Measurements from ENCODE around the gene CTSC. TPM values are rescaled to one million over a fixed set of nuclear protein-coding genes. Genes with fewer than 3 reads are reported as not detected.

The CTSC gene
- total and polyA plus RNA-seq, 2 experiments from 2014 or later = 46.0 to 47.6 TPM

DNA sequence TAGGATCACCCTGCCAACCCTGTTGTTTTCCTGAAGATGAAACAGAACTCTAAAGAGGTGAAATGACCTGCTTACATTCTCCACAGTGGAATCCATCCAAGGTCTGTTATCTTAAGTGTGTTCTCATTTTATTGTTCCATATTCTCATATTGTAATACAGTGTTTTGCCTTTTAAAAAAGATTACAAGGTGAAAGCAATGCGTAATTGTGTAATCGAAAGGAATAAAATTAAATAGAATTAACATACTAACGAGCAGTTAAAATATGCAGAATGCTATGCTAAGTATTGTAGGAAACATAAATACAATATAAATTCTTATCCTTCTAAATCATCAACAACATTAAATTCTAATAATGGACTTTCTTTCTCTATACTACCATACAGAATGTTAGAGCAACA lies 41.6 kb upstream of the CTSC start:
- H3F3A ChIP-seq (ENCODE audit: insufficient read depth) = peaks cover 2% of the 10 kb centered on the region; the same call in 1 of the 2 replicates
- WGBS, 2 experiments (ENCODE audit: low coverage in 1 of 2, low lambda C conversion rate in 2 of 2, missing lambda C conversion rate in 2 of 2) = 95 to 98% methylated on average over 3 of the region's 3 CpGs
- H3K9ac ChIP-seq = no peak overlapping the region
- no peaks in the 10 kb centered on the region for H3K79me2 ChIP-seq (ENCODE audit: insufficient read depth)
- no peaks in the 10 kb centered on the region for H3K36me3 ChIP-seq (ENCODE audit: low read depth)
- in situ Hi-C loops (cut with MboI) = no loop called here
- peaks cover 11% of the 10 kb centered on the region for H3K4me1 ChIP-seq (ENCODE audit: insufficient read depth)
- no peak for DNase-seq
- TF ChIP-seq EZH2phosphoT487 (IDR thresholded peaks at IDR 0.05; ENCODE audit: insufficient read depth, low read depth) (no peak), EZH2 (IDR thresholded peaks at IDR 0.05; ENCODE audit: insufficient read depth, poor library complexity, severe bottlenecking) (no peak)
- no peaks in the 10 kb centered on the region for H3K9me3 ChIP-seq (ENCODE audit: low read depth)
- no peak overlapping the region for H3K27ac ChIP-seq
- H2AFZ ChIP-seq = no peak overlapping the region
- H3K9me2 ChIP-seq (ENCODE audit: insufficient read depth) = peaks cover 2% of the 10 kb centered on the region; the same call in 1 of the 2 replicates
- no peaks in the 10 kb centered on the region for H3K27me3 ChIP-seq (replicated peaks; ENCODE audit: insufficient read depth)
- H4K20me1 ChIP-seq (ENCODE audit: insufficient read depth) = no peaks in the 10 kb centered on the region
- no peak overlapping the region for H3K4me3 ChIP-seq
- H3K4me2 ChIP-seq (ENCODE audit: unreplicated experiment) = no peak overlapping the region

DNA sequence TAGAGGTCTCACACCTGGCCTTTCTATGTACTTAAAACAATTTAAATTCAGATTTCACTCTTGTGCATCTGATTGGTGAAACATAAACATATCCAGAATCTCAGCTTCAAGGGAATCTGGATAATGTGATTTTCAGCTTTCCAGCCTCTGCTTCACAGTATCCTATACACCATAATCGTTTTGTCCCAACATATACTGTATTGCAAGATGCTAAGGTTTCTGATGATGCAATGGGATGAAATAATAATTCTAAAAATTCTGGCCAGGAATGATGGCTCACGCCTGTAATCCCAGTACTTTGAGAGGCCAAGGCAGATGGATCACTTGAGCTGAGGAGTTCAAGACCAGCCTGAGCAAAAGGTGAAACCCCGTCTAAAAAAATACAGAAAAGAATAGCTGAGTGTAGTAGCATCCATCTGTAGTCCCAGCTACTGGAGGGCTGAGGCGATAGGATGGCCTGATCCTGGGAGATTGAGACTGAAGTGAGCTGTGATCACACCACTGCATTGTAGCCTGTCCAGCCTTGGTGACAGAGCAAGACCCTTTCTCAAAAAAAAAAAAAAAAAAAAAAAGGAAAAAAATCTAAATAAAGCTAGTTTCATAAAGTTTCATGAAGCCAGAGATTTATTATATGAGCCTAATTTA lies 41.0 kb upstream of the CTSC start:
- Histone ChIP-seq H4K20me1 (ENCODE audit: insufficient read depth) (no peaks in the 10 kb centered on the region), H3K4me2 (ENCODE audit: unreplicated experiment) (no peak overlapping the region), H3K9ac (no peak overlapping the region), H3K27me3 (replicated peaks; ENCODE audit: insufficient read depth) (no peaks in the 10 kb centered on the region), H3K9me3 (ENCODE audit: low read depth) (no peaks in the 10 kb centered on the region), H3K36me3 (ENCODE audit: low read depth) (no peaks in the 10 kb centered on the region), H3K4me1 (ENCODE audit: insufficient read depth) (peaks cover 8% of the 10 kb centered on the region), H3K9me2 (ENCODE audit: insufficient read depth) (peaks cover 2% of the 10 kb centered on the region; the same call in 1 of the 2 replicates), H3K27ac (no peak overlapping the region), H2AFZ (no peak overlapping the region), H3K4me3 (no peak overlapping the region), H3F3A (ENCODE audit: insufficient read depth) (no peaks in the 10 kb centered on the region), H3K79me2 (ENCODE audit: insufficient read depth) (no peaks in the 10 kb centered on the region)
- TF ChIP-seq EZH2phosphoT487 (IDR thresholded peaks at IDR 0.05; ENCODE audit: insufficient read depth, low read depth) (no peak), EZH2 (IDR thresholded peaks at IDR 0.05; ENCODE audit: insufficient read depth, poor library complexity, severe bottlenecking) (no peak)
- in situ Hi-C loops (cut with MboI) = no loop called here
- DNase-seq = peak; percentile 3
- 81 to 90% methylated on average over 4 of the region's 4 CpGs for WGBS, 2 experiments (ENCODE audit: low coverage in 1 of 2, low lambda C conversion rate in 2 of 2, missing lambda C conversion rate in 2 of 2)

DNA sequence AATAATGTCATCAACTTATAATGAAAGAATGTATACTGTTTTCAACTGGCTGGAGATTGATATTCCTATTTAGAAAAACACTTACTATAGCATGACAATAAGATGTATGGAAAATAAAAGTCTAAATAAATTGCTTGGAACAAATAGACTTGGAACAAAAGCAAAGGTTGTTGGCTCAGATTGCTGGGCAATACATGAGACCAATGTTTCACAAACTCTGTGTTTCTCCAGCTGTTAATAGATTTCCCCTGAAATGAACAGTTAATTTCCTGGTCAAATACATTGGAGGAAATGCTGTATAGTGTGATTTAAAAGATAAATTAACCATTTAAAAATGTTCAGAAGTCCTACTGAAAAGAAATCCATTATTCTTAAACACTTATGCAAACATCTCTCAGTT lies 40.1 kb upstream of the CTSC start:
- H3K4me1 ChIP-seq (ENCODE audit: insufficient read depth) = peaks cover 8% of the 10 kb centered on the region
- H3F3A ChIP-seq (ENCODE audit: insufficient read depth) = no peaks in the 10 kb centered on the region
- no peak overlapping the region for H3K4me3 ChIP-seq
- no peaks in the 10 kb centered on the region for H3K36me3 ChIP-seq (ENCODE audit: low read depth)
- no peak overlapping the region for H3K27ac ChIP-seq
- in situ Hi-C loops (cut with MboI) = no loop called here
- H3K27me3 ChIP-seq (replicated peaks; ENCODE audit: insufficient read depth) = no peaks in the 10 kb centered on the region
- no peaks in the 10 kb centered on the region for H3K79me2 ChIP-seq (ENCODE audit: insufficient read depth)
- H3K4me2 ChIP-seq (ENCODE audit: unreplicated experiment) = no peak overlapping the region
- TF ChIP-seq EZH2 (IDR thresholded peaks at IDR 0.05; ENCODE audit: insufficient read depth, poor library complexity, severe bottlenecking) (no peak), EZH2phosphoT487 (IDR thresholded peaks at IDR 0.05; ENCODE audit: insufficient read depth, low read depth) (no peak)
- no peaks in the 10 kb centered on the region for H4K20me1 ChIP-seq (ENCODE audit: insufficient read depth)
- H3K9me3 ChIP-seq (ENCODE audit: low read depth) = no peaks in the 10 kb centered on the region
- peaks cover 2% of the 10 kb centered on the region; the same call in 1 of the 2 replicates for H3K9me2 ChIP-seq (ENCODE audit: insufficient read depth)
- DNase-seq = no peak
- H2AFZ ChIP-seq = no peak overlapping the region
- no peak overlapping the region for H3K9ac ChIP-seq

DNA sequence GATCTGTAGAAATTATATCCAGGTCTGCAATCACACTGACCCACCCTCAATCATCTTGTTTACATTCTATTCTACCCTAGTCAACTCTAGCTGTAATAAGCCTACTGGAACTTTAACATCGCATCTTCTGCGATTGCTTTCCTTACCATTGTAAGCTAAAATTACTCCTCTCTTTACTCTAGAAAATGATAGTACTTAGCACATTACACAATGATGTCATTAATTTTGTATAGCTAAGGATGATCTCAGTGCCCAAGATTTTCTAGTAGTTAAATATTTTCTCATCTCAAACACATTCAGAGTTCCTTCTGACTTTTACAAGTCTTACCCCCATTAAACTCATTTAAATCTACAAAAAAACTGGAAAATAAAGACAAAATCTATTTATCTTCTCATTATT lies 39.6 kb upstream of the CTSC start:
- no peaks in the 10 kb centered on the region for H3K9me3 ChIP-seq (ENCODE audit: low read depth)
- no peaks in the 10 kb centered on the region for H3K27me3 ChIP-seq (replicated peaks; ENCODE audit: insufficient read depth)
- H3K9ac ChIP-seq = no peak overlapping the region
- peaks cover 8% of the 10 kb centered on the region for H3K4me1 ChIP-seq (ENCODE audit: insufficient read depth)
- no peak overlapping the region for H3K27ac ChIP-seq
- in situ Hi-C loops (cut with MboI) = no loop called here
- WGBS, 2 experiments (ENCODE audit: low coverage in 1 of 2, low lambda C conversion rate in 2 of 2, missing lambda C conversion rate in 2 of 2) = 84 to 88% methylated on average over 2 of the region's 2 CpGs
- no peaks in the 10 kb centered on the region for H3K36me3 ChIP-seq (ENCODE audit: low read depth)
- H3K4me3 ChIP-seq = no peak overlapping the region
- H3K79me2 ChIP-seq (ENCODE audit: insufficient read depth) = no peaks in the 10 kb centered on the region
- TF ChIP-seq EZH2 (IDR thresholded peaks at IDR 0.05; ENCODE audit: insufficient read depth, poor library complexity, severe bottlenecking) (no peak), EZH2phosphoT487 (IDR thresholded peaks at IDR 0.05; ENCODE audit: insufficient read depth, low read depth) (no peak)
- H4K20me1 ChIP-seq (ENCODE audit: insufficient read depth) = no peaks in the 10 kb centered on the region
- no peak overlapping the region for H3K4me2 ChIP-seq (ENCODE audit: unreplicated experiment)
- peaks cover 2% of the 10 kb centered on the region; the same call in 1 of the 2 replicates for H3K9me2 ChIP-seq (ENCODE audit: insufficient read depth)
- H2AFZ ChIP-seq = no peak overlapping the region
- H3F3A ChIP-seq (ENCODE audit: insufficient read depth) = no peaks in the 10 kb centered on the region
- DNase-seq = peak; percentile 28
